Right kidney (tissue), 1 donor: ENCODE data around the gene ERI3.

Experiments used
- DNase-seq: peaks from one replicate; pipeline ENCODE4 v3.0.0-alpha.2; 2016

The ERI3 gene

DNA sequence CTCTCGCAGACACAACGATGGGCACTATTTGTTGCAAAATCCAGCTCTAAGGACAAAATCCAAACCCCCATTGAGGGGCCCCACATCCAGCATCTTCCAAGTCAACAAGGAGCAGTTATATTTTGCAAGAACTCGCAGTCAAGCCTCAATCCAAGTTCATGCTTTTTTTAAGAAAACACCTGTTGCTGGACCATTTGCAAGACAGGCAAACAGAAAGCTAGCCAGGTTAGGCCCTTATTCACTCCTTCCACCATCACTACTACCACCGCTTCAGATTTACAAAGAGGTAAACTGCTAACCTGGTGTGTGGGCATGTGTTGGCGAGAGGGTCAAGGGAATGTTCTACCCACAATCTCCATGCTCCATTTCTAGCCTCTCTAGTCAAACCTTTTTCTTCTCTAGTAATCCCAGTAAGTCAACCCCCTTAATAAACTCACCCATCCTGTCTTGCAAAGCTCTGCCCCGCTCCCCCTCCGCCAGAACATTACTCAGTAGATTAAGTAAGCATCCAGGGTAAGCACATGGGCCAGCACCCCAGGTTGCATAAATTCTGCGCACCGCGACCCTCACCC is 703 bp downstream of the ERI3 start:
- no peak for DNase-seq

DNA sequence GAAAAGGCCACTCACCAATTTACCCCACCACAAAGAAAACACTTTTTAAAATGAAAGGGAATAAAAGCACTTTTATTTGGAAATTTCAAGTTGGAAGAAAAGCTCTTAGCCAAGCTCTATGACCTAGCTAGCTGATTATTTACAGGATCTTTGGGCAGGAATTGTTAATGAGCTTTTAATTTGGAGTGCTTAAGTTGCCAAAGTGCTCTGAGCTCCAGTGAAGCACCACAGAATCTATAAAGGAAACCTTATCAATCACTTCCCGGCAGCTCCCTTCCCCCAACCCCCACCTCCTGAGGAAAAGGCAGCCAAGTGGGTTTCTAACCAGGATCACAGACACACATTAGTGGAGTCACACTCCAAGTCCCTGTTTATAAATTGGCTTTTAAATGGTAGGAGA is 1.5 kb downstream of the ERI3 start:
- no peak for DNase-seq

DNA sequence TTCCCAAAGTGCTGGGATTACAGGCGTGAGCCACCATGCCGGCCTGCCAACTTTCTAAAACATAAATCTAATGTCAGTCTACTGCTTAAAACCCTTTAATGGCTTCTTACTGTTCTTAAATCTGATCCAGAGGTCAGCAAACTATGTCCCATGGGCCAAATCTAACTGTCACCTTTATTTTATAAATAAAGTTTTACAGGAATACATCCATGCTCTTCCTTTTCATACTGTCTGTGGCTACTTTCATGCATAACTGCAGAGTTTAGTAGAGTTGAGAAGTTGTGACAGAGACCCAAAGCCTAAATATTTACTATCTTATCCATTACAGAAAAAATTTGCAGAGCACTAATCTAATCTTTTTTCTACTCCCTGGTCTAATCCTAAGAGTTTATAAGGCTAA is 3.8 kb downstream of the ERI3 start:
- no peak for DNase-seq

DNA sequence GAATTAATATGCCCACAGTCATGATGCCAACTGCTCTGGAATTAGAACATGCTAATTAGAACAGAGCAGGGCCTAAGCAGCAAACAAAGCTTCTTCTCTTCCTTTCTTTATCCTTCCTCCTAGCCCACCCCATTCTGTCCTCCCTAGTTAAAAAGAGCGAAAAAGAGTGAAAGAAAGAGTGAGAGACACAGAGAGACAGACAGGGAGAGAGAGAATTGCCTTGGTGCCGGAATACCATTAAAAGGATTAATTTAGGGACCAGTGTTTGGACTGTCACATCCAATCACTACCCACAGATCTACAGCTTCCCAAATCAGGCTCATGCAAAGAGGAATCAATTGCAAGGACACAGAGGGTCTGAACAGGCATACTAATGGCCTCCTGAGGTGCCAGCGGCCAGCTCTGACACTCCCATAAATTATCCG is 7.0 kb downstream of the ERI3 start:
- no peak for DNase-seq

DNA sequence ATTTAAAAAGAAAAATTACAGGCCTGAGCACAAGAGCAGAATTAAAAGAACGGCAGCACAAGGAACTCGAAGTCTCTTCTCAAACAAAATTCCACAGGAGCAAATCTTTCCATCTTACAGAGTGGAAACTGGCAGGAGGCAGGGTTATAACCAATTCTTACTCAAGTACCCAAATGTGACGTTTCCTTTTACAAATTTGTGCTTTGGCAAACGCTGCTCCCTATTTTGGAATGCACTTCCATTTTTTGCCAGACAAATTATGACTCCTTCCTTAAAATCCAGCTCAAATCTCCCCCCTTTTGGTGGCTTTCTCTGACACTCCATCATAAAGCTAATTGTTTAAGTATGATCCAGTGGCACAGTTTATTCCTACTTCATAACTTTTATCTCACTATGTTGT is 7.8 kb downstream of the ERI3 start:
- DNase-seq, result no peak

DNA sequence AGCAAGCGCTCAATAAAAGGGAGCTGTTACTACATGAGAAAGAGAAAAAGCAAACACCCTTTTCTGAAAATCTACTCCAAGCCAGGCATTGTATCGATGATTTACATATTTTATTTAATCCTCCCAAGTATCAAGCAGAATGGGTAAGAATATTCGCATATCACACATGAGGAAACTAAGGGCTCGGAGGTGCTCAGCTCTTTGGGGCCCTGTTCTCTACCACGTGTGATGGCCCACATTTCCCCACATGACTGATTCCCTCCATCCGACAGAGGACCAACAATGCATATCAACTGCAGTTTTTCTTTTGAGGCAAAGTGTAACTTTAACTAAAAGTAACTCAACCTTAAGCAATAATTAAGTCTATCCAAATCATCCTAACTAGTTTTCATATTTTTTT is 8.2 kb downstream of the ERI3 start:
- DNase-seq, result no peak

DNA sequence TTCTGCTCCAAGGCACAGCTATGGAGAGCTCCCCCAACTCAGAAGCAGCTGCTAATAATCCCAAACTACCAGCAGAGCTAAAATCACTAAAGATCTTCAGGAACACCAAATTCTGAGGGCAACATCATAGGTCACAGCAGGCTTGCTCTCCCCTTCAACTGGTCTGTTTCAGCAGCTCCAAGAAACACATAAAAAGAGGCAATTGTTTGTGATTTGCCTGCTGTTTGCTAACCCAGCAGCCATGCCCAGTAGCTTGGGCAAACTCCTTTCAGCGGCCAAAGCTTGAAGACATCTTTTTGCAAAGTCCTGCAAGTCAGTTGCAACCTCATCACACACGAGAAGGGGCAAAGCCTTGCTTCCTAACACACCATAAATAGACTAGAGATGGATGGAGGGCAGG is 8.9 kb downstream of the ERI3 start:
- no peak for DNase-seq

DNA sequence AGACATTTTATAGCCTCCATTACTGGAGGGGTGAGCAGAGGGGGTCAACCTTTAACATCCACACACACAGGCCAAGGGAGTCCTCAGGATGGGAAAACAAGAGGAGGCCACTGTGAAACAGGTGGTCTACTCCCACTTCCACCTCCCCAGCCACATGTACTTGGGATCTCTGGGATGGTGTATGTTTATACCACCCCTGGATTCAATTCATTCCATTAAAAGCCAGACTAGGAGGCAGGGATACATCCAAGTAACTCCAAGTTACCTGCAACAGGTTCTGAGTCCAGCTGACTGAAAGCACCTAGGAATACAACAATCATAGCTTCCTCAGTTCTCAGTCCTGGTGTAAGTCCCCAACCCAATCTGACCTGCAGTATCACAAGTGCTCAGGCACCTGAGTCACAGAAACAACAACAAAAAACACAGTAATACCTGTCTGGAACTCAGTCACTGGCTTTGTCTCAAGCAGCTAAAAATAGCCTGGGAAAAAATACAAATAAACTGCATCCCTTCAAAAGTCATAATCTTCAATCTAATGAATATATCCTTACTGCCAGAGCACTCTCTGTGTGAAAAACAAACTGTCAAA is 9.8 kb downstream of the ERI3 start:
- no peak for DNase-seq

DNA sequence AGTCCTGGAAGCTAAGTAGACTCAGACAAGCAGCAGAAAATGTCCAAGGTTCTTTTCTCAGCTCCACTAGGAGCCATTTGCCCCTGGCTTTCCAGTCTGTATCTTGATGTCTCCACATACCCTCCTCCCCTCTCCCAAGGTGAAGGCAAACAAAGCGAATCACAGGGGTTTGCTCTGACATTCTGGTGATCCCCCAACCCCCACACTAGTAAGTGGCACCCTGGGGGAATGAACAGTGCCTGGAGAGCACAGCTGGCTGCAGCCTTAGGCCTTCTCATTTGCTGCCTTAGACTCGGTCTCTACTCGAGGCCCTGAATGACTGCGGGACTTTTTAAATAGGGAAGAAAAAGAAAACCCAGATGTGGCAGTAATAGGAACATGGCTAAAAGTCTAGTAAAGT is 15.3 kb downstream of the ERI3 start:
- no peak for DNase-seq

DNA sequence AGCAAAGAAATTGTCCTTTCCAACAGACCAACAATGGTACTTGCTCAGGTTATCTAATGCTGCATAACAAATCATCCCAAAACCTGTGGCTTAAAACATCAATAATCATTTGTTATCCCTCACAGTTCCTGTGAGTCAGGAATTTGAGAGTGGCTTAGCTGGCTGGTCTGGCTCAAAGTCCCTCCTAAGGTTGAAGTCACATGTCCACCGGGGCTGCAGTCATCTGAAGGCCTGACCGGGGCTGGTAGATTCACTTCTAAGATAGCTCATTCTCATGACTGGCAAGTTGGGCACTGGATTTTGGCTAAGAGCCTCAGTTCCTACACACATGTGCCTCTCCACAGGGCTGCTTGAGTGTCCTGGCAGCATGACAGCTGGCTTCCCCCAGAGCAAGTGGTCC is 16.9 kb downstream of the ERI3 start:
- DNase-seq, result no peak

DNA sequence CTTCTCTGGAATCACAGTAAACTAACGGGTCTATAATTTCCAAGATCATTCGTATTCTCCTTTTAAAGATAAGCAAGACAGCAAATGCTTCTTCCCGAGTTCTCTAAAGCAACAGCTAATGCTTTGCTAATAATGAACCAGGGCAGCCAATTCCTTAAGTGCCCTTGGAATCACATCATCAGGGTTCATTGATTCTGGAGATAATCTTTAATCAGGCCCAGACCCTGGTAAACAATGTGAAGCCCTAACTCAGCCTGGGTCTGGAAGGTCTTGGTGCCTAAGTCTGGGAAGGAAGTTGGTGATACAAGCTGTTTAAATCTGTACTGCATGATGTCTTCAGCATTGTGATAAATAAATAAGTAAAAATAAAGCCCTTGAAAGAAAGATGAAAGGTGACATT is 18.4 kb downstream of the ERI3 start:
- no peak for DNase-seq

DNA sequence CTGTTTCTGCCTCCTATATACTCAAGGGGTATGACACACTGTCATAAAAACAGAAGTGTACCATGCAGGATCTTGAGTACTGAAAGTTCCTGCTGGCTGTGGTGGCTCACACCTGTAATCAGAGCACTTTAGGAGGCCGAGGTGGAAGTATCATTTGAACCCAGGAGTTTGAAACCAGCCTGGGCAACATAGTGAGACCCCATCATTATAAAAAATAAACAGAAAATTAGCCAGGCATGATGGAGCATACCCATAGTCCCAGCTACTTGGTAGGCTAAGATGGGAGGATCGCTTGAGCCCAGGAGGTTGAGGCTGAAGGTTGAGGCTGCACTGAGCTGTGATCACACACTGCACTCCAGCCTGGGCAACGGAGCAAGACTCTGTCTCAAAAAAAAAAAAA is 20.1 kb downstream of the ERI3 start:
- no peak for DNase-seq

DNA sequence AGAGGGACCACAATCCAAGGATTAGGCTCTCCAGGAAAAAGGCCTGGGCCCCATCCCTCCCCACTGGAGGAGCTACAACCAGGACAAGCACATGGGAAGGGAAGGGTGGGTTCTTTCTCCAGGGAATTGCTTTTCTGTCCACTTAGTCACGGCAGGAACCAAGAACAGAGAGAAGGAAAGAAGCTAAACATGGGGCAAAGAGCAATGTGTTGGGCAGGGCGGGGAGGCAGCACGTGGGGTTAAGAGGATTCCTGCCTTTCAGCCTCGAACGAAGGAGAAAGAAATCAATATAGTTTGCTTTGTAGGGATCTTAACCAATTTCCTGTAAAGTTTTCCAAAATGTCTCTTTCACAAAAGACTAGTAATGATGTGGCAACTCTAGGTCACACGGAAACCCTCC is 21.7 kb downstream of the ERI3 start:
- no peak for DNase-seq

DNA sequence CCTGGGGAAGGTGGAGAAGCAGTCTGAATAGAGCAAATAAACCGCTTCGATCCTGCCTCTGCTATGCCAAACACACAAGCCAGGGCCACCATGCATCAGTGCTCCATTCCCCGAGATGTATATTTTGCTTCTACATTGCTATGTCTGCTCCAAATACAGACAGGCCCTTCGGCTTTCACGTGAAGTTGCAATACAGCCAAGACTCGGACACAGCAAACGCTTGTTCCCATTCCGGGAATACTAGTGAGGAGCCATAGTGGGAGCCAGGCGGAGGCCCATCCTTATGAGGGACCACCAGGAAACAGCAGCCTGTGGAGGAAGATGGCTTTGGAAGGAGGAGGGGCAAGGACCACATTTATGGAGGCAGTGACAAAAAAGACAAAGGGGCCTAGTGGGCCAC is 22.6 kb downstream of the ERI3 start:
- DNase-seq, result no peak

DNA sequence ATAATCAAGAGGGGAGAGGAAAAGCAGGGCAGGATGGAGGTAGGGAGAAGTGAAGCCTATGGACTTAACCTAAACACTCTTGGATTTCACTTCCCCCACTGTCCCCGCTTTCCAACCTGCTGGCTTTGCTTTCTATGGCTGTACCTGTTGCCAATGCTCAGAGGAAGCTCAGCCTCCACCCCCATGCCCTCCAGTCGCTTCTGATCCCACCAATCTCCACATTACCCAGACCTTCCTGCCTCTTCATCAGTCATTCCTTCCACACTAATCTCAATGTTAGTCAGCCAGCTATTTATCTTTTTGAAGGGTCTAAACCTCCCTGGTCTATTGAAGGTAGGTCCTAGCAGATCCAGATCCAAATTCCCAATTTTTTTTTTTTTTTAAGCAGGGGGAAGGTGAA is 24.1 kb downstream of the ERI3 start:
- DNase-seq, result no peak

DNA sequence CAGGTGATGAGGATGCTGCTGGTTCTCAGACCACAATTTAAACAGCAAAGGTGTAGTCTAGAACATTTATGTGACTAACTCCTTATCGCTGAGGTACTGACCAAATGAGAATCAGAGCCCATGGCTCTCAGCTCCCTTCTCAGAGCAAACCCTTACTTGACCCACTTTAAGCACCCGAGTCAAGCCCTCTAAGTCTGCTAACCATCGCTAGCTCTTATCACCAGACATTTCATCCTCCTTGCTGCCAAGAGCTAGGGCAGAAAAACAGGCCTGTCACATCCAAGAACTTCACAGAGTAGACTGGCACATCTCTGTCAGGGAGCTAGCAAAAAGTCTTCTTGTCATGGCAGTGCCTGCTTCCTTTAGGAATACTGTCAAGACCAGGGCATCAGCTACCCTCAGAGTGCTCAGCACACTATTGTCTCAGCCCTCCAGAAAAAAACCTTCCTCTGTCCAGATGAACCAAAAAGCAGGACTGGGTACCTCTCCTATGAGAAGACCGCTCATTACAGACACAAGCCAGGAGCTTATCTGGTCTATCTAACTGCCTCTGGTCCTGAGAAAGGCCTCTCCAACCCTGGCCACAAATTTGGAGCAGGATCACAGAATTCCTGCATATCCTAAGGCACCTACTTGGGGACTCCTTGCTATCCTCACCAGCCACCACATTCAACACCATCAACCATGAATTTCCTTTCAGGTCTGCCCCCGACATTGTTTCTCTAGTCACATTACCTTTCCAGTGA is 26.2 kb downstream of the ERI3 start:
- DNase-seq, result no peak

DNA sequence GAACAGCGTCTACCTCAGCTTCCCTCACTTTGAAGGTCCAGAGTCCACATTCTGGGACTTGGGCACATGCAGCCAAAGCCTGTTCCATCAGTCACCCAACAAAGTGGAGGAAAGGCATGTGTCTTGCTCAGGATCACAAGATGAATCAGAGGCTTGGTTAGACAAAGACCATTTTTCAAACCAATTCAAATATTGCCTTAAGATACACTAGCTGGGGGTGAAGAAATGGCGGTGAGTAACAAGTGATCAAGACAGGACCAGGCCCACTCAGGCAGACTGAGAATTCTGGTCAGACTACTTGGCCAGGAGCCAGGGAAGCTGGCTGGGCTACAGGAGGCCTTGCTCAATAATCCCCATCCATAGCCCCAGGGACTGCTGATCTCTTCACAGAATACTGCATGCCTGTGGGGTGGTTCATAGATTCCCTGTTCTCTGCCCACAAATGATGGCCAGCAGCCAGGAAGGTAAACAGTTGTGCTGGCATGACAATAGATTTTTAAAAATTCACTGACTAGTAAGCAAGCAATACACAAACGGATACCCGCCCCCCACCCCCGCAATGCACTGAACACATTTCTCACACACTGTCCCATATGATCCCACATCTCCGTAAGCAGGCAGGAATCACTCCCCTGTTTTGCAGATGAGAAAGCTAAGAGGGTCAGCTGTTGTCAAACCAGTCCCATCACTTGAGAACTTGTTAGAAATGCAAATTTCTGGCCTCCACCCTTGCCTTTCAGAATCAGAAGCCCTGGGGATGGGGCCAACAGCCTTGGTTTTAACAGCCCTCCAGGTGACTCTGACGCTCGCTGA is 27.2 kb downstream of the ERI3 start:
- DNase-seq, result no peak

DNA sequence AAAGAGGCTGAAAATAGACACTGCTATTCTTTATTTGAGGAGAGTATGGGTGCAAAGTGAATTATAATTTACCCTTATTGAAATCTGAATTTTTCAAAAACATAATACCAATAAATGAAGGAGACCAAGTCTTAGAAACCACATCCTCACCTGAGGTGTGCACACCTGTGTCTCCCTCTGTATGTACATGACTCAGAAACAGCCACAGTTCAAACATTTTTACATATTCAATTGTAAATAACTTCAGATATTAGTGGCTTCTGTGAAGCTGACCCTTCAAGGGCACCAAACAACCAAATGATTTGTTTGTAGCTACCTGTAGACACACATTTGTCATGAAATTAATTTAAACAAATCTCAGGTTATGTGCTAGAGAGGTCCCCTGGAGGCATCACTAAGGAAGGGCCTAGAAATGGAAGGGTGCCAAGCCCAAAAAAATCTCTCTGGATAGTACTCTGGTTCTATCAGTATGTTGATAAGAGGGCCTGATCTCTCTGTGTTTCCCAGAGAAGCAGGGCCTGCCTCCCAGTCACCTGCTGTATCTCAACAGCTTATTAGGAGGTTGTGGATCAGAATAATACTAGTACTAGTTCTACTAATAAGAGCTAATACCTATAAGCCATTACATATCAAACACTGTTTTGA is 28.1 kb downstream of the ERI3 start:
- no peak for DNase-seq

DNA sequence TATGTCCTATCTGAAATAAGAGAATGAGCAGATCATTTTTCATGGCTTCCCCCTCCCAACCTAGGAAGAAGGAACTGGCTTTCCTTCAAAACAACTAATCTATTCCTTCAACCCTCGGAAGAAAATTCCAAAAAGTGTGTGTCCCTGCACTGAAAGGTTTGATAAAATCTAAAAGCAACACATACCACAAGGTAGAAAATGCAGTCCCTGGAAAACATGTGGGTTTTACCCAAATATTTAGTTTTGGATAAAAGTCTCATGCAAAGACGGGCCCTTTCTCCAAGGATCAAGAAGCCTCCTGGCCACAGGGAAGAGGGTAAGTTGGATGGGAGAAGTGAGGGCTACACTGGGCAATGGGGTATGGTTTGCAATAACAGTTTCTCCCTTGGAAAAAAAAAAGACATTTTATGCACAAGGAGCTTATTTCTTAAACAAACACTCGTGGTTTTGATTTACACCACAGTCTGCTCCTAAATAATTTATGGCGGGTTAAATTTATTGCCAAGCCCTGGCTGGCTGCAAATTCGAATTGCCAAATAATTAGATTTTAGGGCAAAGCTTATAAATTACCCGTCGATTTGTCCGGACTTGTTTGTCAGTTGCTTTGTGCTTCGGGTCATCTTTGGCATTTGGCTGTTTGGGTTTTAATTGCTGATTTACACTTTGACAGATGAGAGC is 28.9 kb downstream of the ERI3 start:
- DNase-seq, result no peak

DNA sequence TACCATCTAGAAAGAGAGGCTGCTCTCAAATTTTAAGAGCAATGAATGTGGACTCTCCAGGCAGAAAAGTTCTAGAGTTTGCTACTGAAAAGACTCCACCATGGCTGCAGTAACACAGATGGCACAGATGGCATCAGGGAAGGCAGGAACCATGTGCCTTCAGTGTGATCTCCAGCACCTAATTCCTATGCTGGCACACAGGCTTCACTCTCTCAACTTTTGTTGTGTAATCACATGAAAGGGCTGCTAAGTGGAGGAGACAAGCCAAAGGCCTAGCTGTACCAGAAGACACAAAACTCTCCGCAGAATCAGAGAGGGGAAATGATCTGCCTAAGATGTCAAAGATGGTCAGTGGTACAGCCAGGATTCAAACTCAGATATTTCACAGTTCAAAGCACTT is 31.1 kb downstream of the ERI3 start:
- no peak for DNase-seq

DNA sequence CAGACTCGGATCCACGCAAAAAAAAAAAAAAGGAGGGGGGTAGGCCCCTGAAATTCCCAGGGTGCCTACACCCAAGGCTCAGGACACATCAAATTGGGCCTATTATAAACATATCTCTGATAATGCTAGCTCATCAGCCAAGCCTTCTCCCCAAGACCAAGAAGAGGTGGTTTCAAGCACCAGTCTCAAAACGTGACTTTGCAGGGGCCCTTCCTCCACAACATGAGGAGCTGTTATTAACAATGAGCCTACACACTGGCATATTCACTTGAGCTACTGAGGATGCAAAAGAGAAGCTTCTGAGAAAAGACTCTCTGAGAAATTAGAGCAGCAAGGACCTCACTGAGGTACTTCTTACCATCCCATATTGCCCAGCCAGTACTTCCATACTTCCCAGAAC is 32.7 kb downstream of the ERI3 start:
- DNase-seq, result no peak

DNA sequence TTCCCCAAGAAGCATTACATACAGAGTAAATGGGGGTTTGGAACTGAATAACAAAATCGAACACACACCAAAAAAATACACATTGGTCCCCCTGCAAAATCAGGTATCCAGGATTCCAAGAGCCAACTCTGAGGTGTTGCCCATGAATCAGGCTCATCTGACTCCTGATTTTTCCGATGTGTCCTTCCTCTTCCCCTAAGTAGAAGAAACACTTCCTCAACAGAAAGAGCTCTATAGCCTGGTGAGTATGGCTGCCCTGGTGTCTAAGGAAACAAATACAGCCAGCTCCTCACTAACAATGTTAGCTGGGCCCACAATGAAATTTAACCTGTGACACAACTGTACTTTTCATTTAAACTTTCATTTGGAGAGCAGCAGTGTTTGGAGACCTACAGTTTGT is 33.6 kb downstream of the ERI3 start:
- no peak for DNase-seq
